IMR-90 (cell line): ENCODE data around the gene CD46. TPM values are rescaled to one million over a fixed set of nuclear protein-coding genes. Genes with fewer than 3 reads are reported as not detected.

ENCODE experiments used
- ATAC-seq: fragments of 200-7000 bp; cut with Tn5 transposase; 2 replicates; pipeline ENCODE4 v1.9.1; 2020; ENCODE audit warnings: low read depth, mild to moderate bottlenecking, moderate library complexity
- BruUV-seq: library from RNA; stranded (reverse); fragments of 400-500 nt; replicated peaks from 2 replicates; lab custom pipeline; 2021; lab: Mats Ljungman, UMichigan
- CTCF ChIA-PET: fragments of 300-600 bp; formaldehyde crosslinking; extraction: SDS; loops from one replicate; lab custom pipeline; 2021; ENCODE audit warnings: antibody characterized with exemption; lab: Yijun Ruan, JAX
- POLR2A ChIA-PET: fragments of 300-600 bp; sonication (Branson Sonifier 250); formaldehyde crosslinking; loops from one replicate; lab custom pipeline; 2022; ENCODE audit warnings: antibody characterized with exemption; ENCODE audit not compliant: unreplicated experiment; lab: Charles Lee
- DNase-seq: peaks from one replicate; pipeline ENCODE4 v3.0.0; 2013
- H2AFZ ChIP-seq: replicated peaks from 2 replicates; pipeline ENCODE3; 2013; ENCODE audit warnings: low read length, mild to moderate bottlenecking; ENCODE audit not compliant: poor library complexity
- H2AK5ac ChIP-seq: 2 replicates; pipeline ENCODE4 v1.6.1; 2013; ENCODE audit warnings: low read depth, low read length, inconsistent platforms
- H2AK9ac ChIP-seq: replicated peaks from 2 replicates; pipeline ENCODE3; 2013; ENCODE audit warnings: mild to moderate bottlenecking, low read depth, low read length, moderate library complexity; ENCODE audit not compliant: poor library complexity
- H2BK120ac ChIP-seq: 2 replicates; pipeline ENCODE4 v1.6.1; 2013; ENCODE audit warnings: low read depth, low read length, inconsistent platforms
- H2BK15ac ChIP-seq: 3 replicates; pipeline ENCODE4 v1.6.1; 2013; ENCODE audit warnings: low read depth, low read length, inconsistent platforms
- H2BK20ac ChIP-seq: 2 replicates; pipeline ENCODE4 v1.6.1; 2013; ENCODE audit warnings: low read depth, mild to moderate bottlenecking, inconsistent platforms, low read length, moderate library complexity
- H2BK5ac ChIP-seq: 2 replicates; pipeline ENCODE4 v1.6.1; 2013; ENCODE audit warnings: mild to moderate bottlenecking, low read depth, low read length, inconsistent platforms; ENCODE audit not compliant: poor library complexity, severe bottlenecking
- H3K14ac ChIP-seq: replicated peaks from 2 replicates; pipeline ENCODE4 v1.6.1; 2013; ENCODE audit warnings: low read depth, low read length, inconsistent platforms
- H3K18ac ChIP-seq: 2 replicates; pipeline ENCODE4 v1.6.1; 2013; ENCODE audit warnings: low read depth, low read length, control low read depth
- H3K23ac ChIP-seq: 2 replicates; pipeline ENCODE4 v1.6.1; 2013; ENCODE audit warnings: low read depth, low read length, inconsistent platforms
- H3K27ac ChIP-seq: 2 replicates; pipeline ENCODE4 v1.5.1; 2013; ENCODE audit warnings: mild to moderate bottlenecking, control low read depth, low read length; ENCODE audit not compliant: insufficient read depth
- H3K27me3 ChIP-seq: 2 replicates; pipeline ENCODE4 v1.6.1; 2013; ENCODE audit warnings: low read length; ENCODE audit not compliant: control insufficient read depth, insufficient read depth
- H3K36me3 ChIP-seq: 2 replicates; pipeline ENCODE4 v1.6.1; 2013; ENCODE audit warnings: low read length, mixed read lengths; ENCODE audit not compliant: control insufficient read depth, insufficient read depth
- H3K4ac ChIP-seq: 2 replicates; pipeline ENCODE4 v1.6.1; 2013; ENCODE audit warnings: low read depth, low read length, inconsistent platforms
- H3K4me1 ChIP-seq: 2 replicates; pipeline ENCODE4 v1.6.1; 2013; ENCODE audit warnings: low read length, mixed read lengths; ENCODE audit not compliant: control insufficient read depth, insufficient read depth
- H3K4me2 ChIP-seq: 2 replicates; pipeline ENCODE4 v1.6.1; 2013; ENCODE audit warnings: low read depth, mild to moderate bottlenecking, control low read depth, low read length, moderate library complexity
- H3K4me3 ChIP-seq: 2 replicates; pipeline ENCODE4 v1.5.1; 2013; ENCODE audit warnings: low read depth, mild to moderate bottlenecking, control low read depth, low read length, moderate library complexity; ENCODE audit not compliant: insufficient read depth
- H3K56ac ChIP-seq: 2 replicates; pipeline ENCODE4 v1.6.1; 2013; ENCODE audit warnings: low read length, inconsistent platforms; ENCODE audit not compliant: insufficient read depth; ENCODE audit errors: extremely low read depth
- H3K79me1 ChIP-seq, 2 experiments: 2 replicates each; pipeline ENCODE4 v1.6.1; 2013; ENCODE audit warnings: low read length in 2 of 2, inconsistent platforms in 1 of 2, low read depth in 1 of 2
- H3K9ac ChIP-seq: 2 replicates; pipeline ENCODE4 v1.6.1; 2013; ENCODE audit warnings: low read depth, low read length, control low read depth
- H3K9me1 ChIP-seq: 2 replicates; pipeline ENCODE4 v1.6.1; 2013; ENCODE audit warnings: low read length, inconsistent platforms; ENCODE audit not compliant: insufficient read depth
- H3K9me3 ChIP-seq: 2 replicates; pipeline ENCODE4 v1.6.1; 2013; ENCODE audit warnings: low read length; ENCODE audit not compliant: control insufficient read depth, insufficient read depth
- H4K20me1 ChIP-seq: 2 replicates; pipeline ENCODE4 v1.6.1; 2013; ENCODE audit warnings: low read length, inconsistent platforms; ENCODE audit not compliant: insufficient read depth
- H4K5ac ChIP-seq: 2 replicates; pipeline ENCODE4 v1.6.1; 2013; ENCODE audit warnings: mild to moderate bottlenecking, low read depth, low read length, control low read depth
- H4K8ac ChIP-seq, 2 experiments: 2 replicates each; pipeline ENCODE4 v1.6.1; 2013; ENCODE audit warnings: low read depth in 2 of 2, low read length in 2 of 2, control low read depth in 1 of 2, inconsistent platforms in 1 of 2
- H4K91ac ChIP-seq: 2 replicates; pipeline ENCODE4 v1.6.1; 2013; ENCODE audit warnings: low read depth, low read length, inconsistent platforms; ENCODE audit not compliant: insufficient read depth
- CTCF ChIP-seq: conservative IDR thresholded peaks from 2 replicates; pipeline ENCODE4 v1.5.1; 2012; ENCODE audit warnings: mild to moderate bottlenecking, low read depth, low read length, improper control_type of control experiment
- FOS ChIP-seq: fragments of 150-350 bp; IDR thresholded peaks from 2 replicates; pipeline ENCODE4 v1.6.1; 2016; ENCODE audit warnings: low read depth, low read length
- MAZ ChIP-seq: IDR thresholded peaks from 2 replicates; pipeline ENCODE4 v1.6.1; 2012; ENCODE audit warnings: low read depth, mild to moderate bottlenecking, low read length, improper control_type of control experiment, moderate library complexity, borderline replicate concordance
- NFE2L2 ChIP-seq: fragments of 150-350 bp; IDR thresholded peaks from 2 replicates; pipeline ENCODE4 v1.6.1; 2016; ENCODE audit warnings: low read depth, mild to moderate bottlenecking, low read length
- POLR2A ChIP-seq: IDR thresholded peaks from 2 replicates; pipeline ENCODE4 v1.6.1; 2012; ENCODE audit warnings: mild to moderate bottlenecking, low read depth, low read length
- RAD21 ChIP-seq: IDR thresholded peaks from 2 replicates; pipeline ENCODE4 v1.6.1; 2012; ENCODE audit warnings: low read length, improper control_type of control experiment
- SMC3 ChIP-seq: fragments of 150-350 bp; IDR thresholded peaks from 2 replicates; pipeline ENCODE4 v1.6.1; 2016; ENCODE audit warnings: low read depth, mild to moderate bottlenecking, antibody characterized with exemption, low read length, moderate library complexity
- USF2 ChIP-seq: fragments of 150-350 bp; IDR thresholded peaks from 2 replicates; pipeline ENCODE4 v1.6.1; 2017; ENCODE audit warnings: mild to moderate bottlenecking, antibody characterized with exemption, low read length, low read depth
- WGBS, 2 experiments: methylation state at CpG; one replicate each; pipeline versions ENCODE4 v1.1.5 to v1.1.7; 2013; ENCODE audit warnings: missing lambda C conversion rate in 2 of 2; ENCODE audit not compliant: insufficient read length in 1 of 2; ENCODE audit errors: extremely low coverage in 2 of 2; 5-methylcytosine and 5-hydroxymethylcytosine counted together
- dilution Hi-C: fragments of 300-500 bp; cut with HindIII; formaldehyde crosslinking; loops from one replicate; pipeline ENCODE4 v1.14.3; 2018; ENCODE audit warnings: low sequenced_read_pairs; ENCODE audit not compliant: unreplicated experiment
- in situ Hi-C: fragments of 300-500 bp; cut with MboI; formaldehyde crosslinking; loops from 3 replicates; pipeline ENCODE4 v1.14.3; 2019; ENCODE audit warnings: low sequenced_read_pairs, inconsistent platforms, mixed read lengths
- intact Hi-C: fragments of 100-400 bp; cut with micrococcal nuclease; formaldehyde crosslinking; loops from 2 replicates; pipeline ENCODE4 v1.10.0; 2022
- polyA plus RNA-seq, 3 experiments: library from polyadenylated mRNA; depleted of rRNA; stranded (reverse); fragments of >200 nt; gene quantifications; 2 replicates each; pipeline ENCODE4 v1.2.3, GENCODE V29; 2012; ENCODE audit warnings: low replicate concordance in 1 of 3
- total RNA-seq: library from RNA; depleted of rRNA; stranded (reverse); fragments of >200 nt; gene quantifications from 2 replicates; pipeline ENCODE4 v1.2.3, GENCODE V29; 2012

CD46 gene
- total and polyA plus RNA-seq, 2 of the 4 experiments (the other 2 are of a cell fraction): 37.1 to 82.0 TPM

GRCh38 chr1:207828485-207829158, 76.8 kb downstream of the CD46 start:
- H3K18ac ChIP-seq: no peak overlapping the region
- no peak overlapping the region for H3K4me3 ChIP-seq
- H3K9me3 ChIP-seq: no peaks in the 10 kb centered on the region
- no peak overlapping the region for H4K8ac ChIP-seq
- no peak overlapping the region for H3K27ac ChIP-seq
- ChIA-PET POLR2A (no interaction called here), CTCF (interaction anchor here (0.6 to 2.8 kb wide), 11 partner anchors 9 to 169 kb away, joined by 3 to 30 read pairs (median 5); no protein-coding TSS in a partner anchor)
- H3K14ac ChIP-seq: no peak overlapping the region
- intact Hi-C loops: loop anchor here (1.0 kb wide), 2 partner anchors 41 to 135 kb away; no protein-coding TSS in a partner anchor
- peaks cover 0 to 8% of the 10 kb centered on the region in 2 experiments; a peak in 1 of 4 replicates for H3K79me1 ChIP-seq
- no peak overlapping the region for H2AFZ ChIP-seq
- in situ Hi-C loops: loop anchor here (5.0 to 10.0 kb wide), 2 partner anchors 39 to 136 kb away; no protein-coding TSS in a partner anchor
- no peak overlapping the region for H4K91ac ChIP-seq
- DNase-seq (peak; percentile 82), ATAC-seq (peak; percentile 64)
- BruUV-seq: no TSS peak
- no peaks in the 10 kb centered on the region for H3K27me3 ChIP-seq
- peaks cover 26% of the 10 kb centered on the region for H3K4me1 ChIP-seq
- no peak overlapping the region for H3K23ac ChIP-seq
- H3K36me3 ChIP-seq: no peaks in the 10 kb centered on the region
- no peak overlapping the region for H3K4ac ChIP-seq
- H3K9ac ChIP-seq: no peak overlapping the region
- H2BK20ac ChIP-seq: no peak overlapping the region
- no peak overlapping the region for H2BK5ac ChIP-seq
- H4K5ac ChIP-seq: no peak overlapping the region
- no peak overlapping the region for H2BK120ac ChIP-seq
- dilution Hi-C loops: no loop called here
- peak; percentile 85 for TF ChIP-seq CTCF
- 0 out of 2 replicates have a peak, but pooled peaks have one; percentile 31 for TF ChIP-seq POLR2A
- TF ChIP-seq USF2: no peak
- TF ChIP-seq SMC3: peak; percentile 84
- TF ChIP-seq RAD21: peak; percentile 85
- TF ChIP-seq MAZ: no peak
- TF ChIP-seq NFE2L2: no peak
- no peak for TF ChIP-seq FOS
- WGBS, 2 experiments: 81% methylated on average over 2 of the region's 2 CpGs; no CpG with 5 or more reads in 1 of the 2 experiments
- no peak overlapping the region for H2BK15ac ChIP-seq
- no peaks in the 10 kb centered on the region for H4K20me1 ChIP-seq
- no peak overlapping the region for H3K4me2 ChIP-seq
- H3K9me1 ChIP-seq: peaks cover 4% of the 10 kb centered on the region; the same call in 1 of the 2 replicates
- no peak overlapping the region for H2AK5ac ChIP-seq
- no peak overlapping the region for H2AK9ac ChIP-seq
- no peak overlapping the region for H3K56ac ChIP-seq
